ENCODE measurements around the gene HOMER3.

GRCh38 chr19:18924684-18925213 lies 16.3 kb downstream of the HOMER3 start:
- TF ChIP-seq CTCF (IDR thresholded peaks at IDR 0.05; ENCODE audit: poor library complexity), result no peak
- no peak for TF ChIP-seq EZH2 (IDR thresholded peaks at IDR 0.05; ENCODE audit: borderline replicate concordance)
- TF ChIP-seq EZH2phosphoT487 (IDR thresholded peaks at IDR 0.05; ENCODE audit: low read depth, severe bottlenecking, unreplicated experiment), result no peak

Measured in hepatocyte (in vitro differentiated cells).